Chondrocyte (in vitro differentiated cells): ENCODE measurements around the gene PKIB. TPM values are rescaled to one million over a fixed set of nuclear protein-coding genes. Genes with fewer than 3 reads are reported as not detected.

ENCODE experiments used
- DNase-seq: peaks from one replicate; pipeline ENCODE4 v3.0.0; 2021; ENCODE audit warnings: mixed read lengths, low spot score
- H3K27ac Mint-ChIP-seq: one replicate; pipeline ENCODE4 v1.8.0; 2021; ENCODE audit warnings: mild to moderate bottlenecking, moderate library complexity, mixed read lengths; ENCODE audit not compliant: unreplicated experiment
- H3K27me3 Mint-ChIP-seq: 2 replicates; pipeline ENCODE4 v1.8.0; 2021; ENCODE audit warnings: low read depth, mixed read lengths
- H3K36me3 Mint-ChIP-seq: 2 replicates; pipeline ENCODE4 v1.8.0; 2021; ENCODE audit warnings: low read depth, mixed read lengths
- H3K4me1 Mint-ChIP-seq: 2 replicates; pipeline ENCODE4 v1.8.0; 2021; ENCODE audit warnings: low read depth, mild to moderate bottlenecking, mixed read lengths
- H3K4me3 Mint-ChIP-seq: one replicate; pipeline ENCODE4 v1.8.0; 2021; ENCODE audit warnings: mild to moderate bottlenecking, moderate library complexity, mixed read lengths; ENCODE audit not compliant: unreplicated experiment
- H3K9me3 Mint-ChIP-seq: 2 replicates; pipeline ENCODE4 v1.8.0; 2021; ENCODE audit warnings: low read depth, mixed read lengths
- total RNA-seq: library from RNA; stranded (reverse); gene quantifications from 3 replicates; pipeline ENCODE4 v1.2.1, GENCODE V29; 2021
- TF ChIP-seq, protein P1 (sequence below): fragments of 200-600 bp; sonication (generic); IDR thresholded peaks from 2 replicates; pipeline ENCODE4 v1.5.0; 2021; ENCODE audit warnings: antibody characterized with exemption, mild to moderate bottlenecking, moderate library complexity

PKIB gene
- total RNA-seq, 1 donor from 2014 or later = 44.3 TPM

DNA sequence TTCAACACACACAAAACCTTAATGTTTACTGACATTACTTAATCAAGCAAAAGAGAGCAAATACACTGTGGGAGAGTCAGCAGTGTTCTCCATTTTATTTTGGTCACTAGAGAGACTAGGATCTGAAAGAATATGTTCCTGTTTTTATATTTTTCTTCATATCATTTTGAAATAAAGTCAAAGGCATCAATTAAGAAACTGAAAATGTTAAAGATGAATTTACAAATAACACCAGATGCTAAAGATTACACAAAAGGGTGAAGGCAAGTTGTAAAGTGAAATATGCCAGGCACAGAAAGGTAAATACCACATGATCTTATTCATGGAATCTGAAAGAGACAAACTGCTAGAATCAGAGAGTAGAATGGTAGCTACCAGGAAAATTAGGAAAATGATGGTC, 109.0 kb downstream of the PKIB start:
- Mint-ChIP-seq H3K4me3 (no peak overlapping the region), H3K9me3 (peaks cover 3% of the 10 kb centered on the region), H3K36me3 (peaks cover 7% of the 10 kb centered on the region), H3K4me1 (peaks cover 12% of the 10 kb centered on the region), H3K27me3 (no peaks in the 10 kb centered on the region), H3K27ac (no peak overlapping the region)
- TF ChIP-seq, protein P1, sequence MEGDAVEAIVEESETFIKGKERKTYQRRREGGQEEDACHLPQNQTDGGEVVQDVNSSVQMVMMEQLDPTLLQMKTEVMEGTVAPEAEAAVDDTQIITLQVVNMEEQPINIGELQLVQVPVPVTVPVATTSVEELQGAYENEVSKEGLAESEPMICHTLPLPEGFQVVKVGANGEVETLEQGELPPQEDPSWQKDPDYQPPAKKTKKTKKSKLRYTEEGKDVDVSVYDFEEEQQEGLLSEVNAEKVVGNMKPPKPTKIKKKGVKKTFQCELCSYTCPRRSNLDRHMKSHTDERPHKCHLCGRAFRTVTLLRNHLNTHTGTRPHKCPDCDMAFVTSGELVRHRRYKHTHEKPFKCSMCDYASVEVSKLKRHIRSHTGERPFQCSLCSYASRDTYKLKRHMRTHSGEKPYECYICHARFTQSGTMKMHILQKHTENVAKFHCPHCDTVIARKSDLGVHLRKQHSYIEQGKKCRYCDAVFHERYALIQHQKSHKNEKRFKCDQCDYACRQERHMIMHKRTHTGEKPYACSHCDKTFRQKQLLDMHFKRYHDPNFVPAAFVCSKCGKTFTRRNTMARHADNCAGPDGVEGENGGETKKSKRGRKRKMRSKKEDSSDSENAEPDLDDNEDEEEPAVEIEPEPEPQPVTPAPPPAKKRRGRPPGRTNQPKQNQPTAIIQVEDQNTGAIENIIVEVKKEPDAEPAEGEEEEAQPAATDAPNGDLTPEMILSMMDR = no peak
- DNase-seq = no peak

DNA sequence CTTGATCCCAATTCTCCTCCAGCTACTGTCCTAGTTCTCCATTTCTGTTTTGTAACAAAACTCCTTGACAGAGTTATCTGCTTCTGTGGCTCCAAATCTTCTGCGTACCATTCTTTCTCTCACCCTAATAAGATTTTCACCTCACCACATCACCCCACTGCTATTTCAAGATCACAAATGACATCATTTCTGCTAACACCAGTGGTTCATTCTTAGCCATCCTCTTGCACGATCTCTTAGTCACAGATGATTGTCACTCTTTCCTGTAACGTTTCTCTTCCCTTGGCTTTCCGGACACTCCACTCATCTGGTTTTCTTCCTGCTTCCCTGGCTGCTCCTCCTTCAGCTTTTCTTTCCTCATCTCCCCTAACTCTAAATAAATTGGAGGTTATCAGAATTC, 112.5 kb downstream of the PKIB start:
- Mint-ChIP-seq H3K27ac (no peak overlapping the region), H3K36me3 (peaks cover 7% of the 10 kb centered on the region), H3K4me1 (peaks cover under 1% of the 10 kb centered on the region), H3K4me3 (no peak overlapping the region), H3K27me3 (no peaks in the 10 kb centered on the region), H3K9me3 (peaks cover 3% of the 10 kb centered on the region)
- no peak for DNase-seq
- TF ChIP-seq, protein P1 = no peak

DNA sequence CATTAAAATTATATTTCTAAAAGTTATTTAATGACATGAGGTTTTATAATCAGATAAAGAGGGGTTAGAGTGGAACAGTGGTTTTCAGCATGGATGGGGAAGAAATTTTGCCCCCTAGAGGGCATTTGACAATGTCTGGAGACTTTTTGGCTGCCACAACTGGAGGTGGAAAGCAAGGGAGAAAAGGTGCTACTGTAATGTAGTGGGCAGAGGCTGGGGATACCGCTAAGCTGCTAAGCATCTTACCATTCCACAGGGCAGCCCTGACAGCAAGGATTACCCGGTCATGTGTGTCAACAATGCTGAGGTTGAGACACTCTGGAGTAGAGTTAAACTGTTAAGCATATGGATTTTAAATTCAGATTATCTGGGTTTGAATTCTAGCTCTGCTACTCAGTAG, 116.4 kb downstream of the PKIB start:
- Mint-ChIP-seq H3K36me3 (no peaks in the 10 kb centered on the region), H3K4me3 (no peak overlapping the region), H3K27me3 (no peaks in the 10 kb centered on the region), H3K9me3 (no peaks in the 10 kb centered on the region), H3K4me1 (no peaks in the 10 kb centered on the region), H3K27ac (no peak overlapping the region)
- TF ChIP-seq, protein P1 = peak; percentile 75
- DNase-seq = no peak

DNA sequence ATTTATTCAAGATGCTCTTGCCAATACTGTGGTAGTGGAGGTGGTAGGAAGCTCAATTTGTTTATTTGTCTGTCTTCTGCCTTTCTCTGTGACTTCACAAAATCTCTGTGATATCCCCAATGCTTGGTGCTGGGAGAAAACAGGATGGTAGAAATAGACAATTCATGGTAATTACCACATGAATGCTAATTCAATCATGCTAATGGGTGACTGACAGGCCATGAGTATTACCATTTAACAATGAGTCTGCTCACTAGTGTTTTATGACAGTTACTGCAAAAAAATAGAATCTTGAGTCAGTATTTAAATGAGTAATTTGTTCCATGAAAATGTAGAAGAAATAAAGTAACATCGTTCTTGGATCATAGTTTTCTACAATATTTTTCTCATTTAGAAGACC, 117.0 kb downstream of the PKIB start:
- no peak overlapping the region for H3K4me3 Mint-ChIP-seq
- H3K9me3 Mint-ChIP-seq = no peaks in the 10 kb centered on the region
- no peak overlapping the region for H3K27ac Mint-ChIP-seq
- no peak for DNase-seq
- H3K27me3 Mint-ChIP-seq = no peaks in the 10 kb centered on the region
- no peaks in the 10 kb centered on the region for H3K36me3 Mint-ChIP-seq
- H3K4me1 Mint-ChIP-seq = no peaks in the 10 kb centered on the region
- TF ChIP-seq, protein P1 = no peak

DNA sequence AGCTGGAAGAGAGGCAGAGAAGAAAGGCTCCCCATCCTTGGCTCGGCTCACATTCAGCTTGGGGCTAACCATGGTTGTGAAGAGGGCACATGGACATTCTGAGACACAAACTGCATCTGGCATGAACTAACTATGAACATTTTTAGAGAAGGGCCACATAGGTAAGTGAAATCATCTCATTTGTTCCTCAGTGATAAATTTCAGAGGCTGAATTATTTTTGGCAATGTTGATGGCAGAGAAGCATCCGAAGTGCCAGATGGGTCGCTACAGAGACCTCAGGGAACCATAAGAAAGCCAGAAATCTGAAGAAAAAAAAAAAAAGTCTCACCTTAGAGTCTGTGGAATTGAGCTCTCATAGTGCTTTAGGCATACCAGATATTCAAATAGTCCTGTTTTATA, 120.1 kb downstream of the PKIB start:
- TF ChIP-seq, protein P1 = no peak
- H3K27ac Mint-ChIP-seq = no peak overlapping the region
- H3K9me3 Mint-ChIP-seq = no peaks in the 10 kb centered on the region
- DNase-seq = no peak
- no peaks in the 10 kb centered on the region for H3K36me3 Mint-ChIP-seq
- no peak overlapping the region for H3K4me3 Mint-ChIP-seq
- no peaks in the 10 kb centered on the region for H3K4me1 Mint-ChIP-seq
- peaks cover 2% of the 10 kb centered on the region for H3K27me3 Mint-ChIP-seq
